Vagina (tissue), 2 donors: ENCODE data around the gene CARD11. TPM values are rescaled to one million over a fixed set of nuclear protein-coding genes. Genes with fewer than 3 reads are reported as not detected.

Experiments used
- DNase-seq, 2 donors: peaks; one replicate each; pipeline ENCODE4 v3.0.0-alpha.2; 2017; ENCODE audit errors: extremely low spot score in 2 of 2
- H3K27ac ChIP-seq: fragments of 200-600 bp; sonication (generic); one replicate; pipeline ENCODE4 v1.5.1; 2019
- H3K27me3 ChIP-seq: fragments of 200-600 bp; sonication (generic); one replicate; pipeline ENCODE4 v1.5.1; 2019
- H3K36me3 ChIP-seq, 2 donors: fragments of 200-600 bp; sonication (generic); one replicate each; pipeline ENCODE4 v1.5.1; 2017 to 2019
- H3K4me1 ChIP-seq: fragments of 200-600 bp; sonication (generic); one replicate; pipeline ENCODE4 v1.5.1; 2019
- H3K4me3 ChIP-seq, 2 donors: fragments of 200-600 bp; sonication (generic); 1 replicate in 1 of 2; 2 replicates in 1 of 2; pipeline ENCODE4 v1.5.1; 2016 to 2019
- H3K9me3 ChIP-seq: fragments of 200-600 bp; sonication (generic); one replicate; pipeline ENCODE4 v1.5.1; 2019
- CTCF ChIP-seq, 3 experiments: fragments of 450-650 bp in 2 of 3; fragments of 200-600 bp in 1 of 3; sonication (generic) in 1 of 3; IDR thresholded peaks; one replicate each; pipeline ENCODE4 v1.5.1; 2017 to 2019; ENCODE audit warnings: antibody characterized with exemption in 3 of 3, mild to moderate bottlenecking in 2 of 3, moderate library complexity in 2 of 3
- POLR2A ChIP-seq, 2 donors: fragments of 450-650 bp; IDR thresholded peaks; one replicate each; pipeline ENCODE4 v1.6.1; 2017; ENCODE audit warnings: antibody characterized with exemption in 2 of 2, mild to moderate bottlenecking in 2 of 2, moderate library complexity in 2 of 2
- POLR2AphosphoS5 ChIP-seq, 2 donors: sonication (generic); formaldehyde crosslinking; IDR thresholded peaks; one replicate each; pipeline ENCODE4 v1.9.0; 2017; ENCODE audit warnings: antibody characterized with exemption in 2 of 2, mild to moderate bottlenecking in 2 of 2, low read depth in 1 of 2; ENCODE audit not compliant: insufficient read depth in 1 of 2
- intact Hi-C: fragments of 100-400 bp; cut with DNase I; formaldehyde crosslinking; loops from one replicate; pipeline ENCODE4 v1.15.1; 2023
- total RNA-seq: library from RNA; depleted of rRNA; stranded (reverse); fragments of >200 nt; gene quantifications from one replicate; pipeline ENCODE4 v1.2.3, GENCODE V29; 2016

The CARD11 gene
- total RNA-seq, 1 donor from 2014 or later = 2.9 TPM

- Histone ChIP-seq H3K27me3 (no peaks in the 10 kb centered on the region), H3K4me1 (peaks cover 26% of the 10 kb centered on the region), H3K9me3 (no peaks in the 10 kb centered on the region), H3K36me3 (no peaks in the 10 kb centered on the region), H3K4me3 (no peak overlapping the region), H3K27ac (no peak overlapping the region)
- DNase-seq = no peak
- TF ChIP-seq POLR2A (IDR thresholded peaks at IDR 0.05) (no peak), POLR2AphosphoS5 (IDR thresholded peaks at IDR 0.05; ENCODE audit: insufficient read depth in 1 of 2, low read depth in 1 of 2) (no peak), CTCF (IDR thresholded peaks at IDR 0.05) (no peak)
- intact Hi-C loops = no loop called here
These were observed 88.4 kb downstream of the CARD11 start for GRCh38 chr7:2955269-2955668.

- Histone ChIP-seq H3K36me3 (no peaks in the 10 kb centered on the region), H3K9me3 (no peaks in the 10 kb centered on the region), H3K27me3 (no peaks in the 10 kb centered on the region), H3K4me3 (no peak overlapping the region), H3K4me1 (peaks cover 26% of the 10 kb centered on the region), H3K27ac (no peak overlapping the region)
- no peak for DNase-seq
- TF ChIP-seq CTCF (IDR thresholded peaks at IDR 0.05) (no peak), POLR2A (IDR thresholded peaks at IDR 0.05) (no peak), POLR2AphosphoS5 (IDR thresholded peaks at IDR 0.05; ENCODE audit: insufficient read depth in 1 of 2, low read depth in 1 of 2) (no peak)
- intact Hi-C loops = no loop called here
These were observed 89.2 kb downstream of the CARD11 start for GRCh38 chr7:2954433-2954853.

GRCh38 chr7:2953588-2954407, 89.9 kb downstream of the CARD11 start:
- no peak overlapping the region for H3K27ac ChIP-seq
- H3K36me3 ChIP-seq = no peaks in the 10 kb centered on the region
- intact Hi-C loops = no loop called here
- H3K4me3 ChIP-seq = no peak overlapping the region
- peaks cover 26% of the 10 kb centered on the region for H3K4me1 ChIP-seq
- no peaks in the 10 kb centered on the region for H3K9me3 ChIP-seq
- no peak for DNase-seq
- no peaks in the 10 kb centered on the region for H3K27me3 ChIP-seq
- TF ChIP-seq POLR2AphosphoS5 (IDR thresholded peaks at IDR 0.05; ENCODE audit: insufficient read depth in 1 of 2, low read depth in 1 of 2) = no peak
- TF ChIP-seq CTCF (IDR thresholded peaks at IDR 0.05) = no peak
- TF ChIP-seq POLR2A (IDR thresholded peaks at IDR 0.05) = no peak

GRCh38 chr7:2953099-2953498, 90.6 kb downstream of the CARD11 start:
- TF ChIP-seq POLR2A (IDR thresholded peaks at IDR 0.05) (no peak), POLR2AphosphoS5 (IDR thresholded peaks at IDR 0.05; ENCODE audit: insufficient read depth in 1 of 2, low read depth in 1 of 2) (no peak)
- Histone ChIP-seq H3K9me3 (no peaks in the 10 kb centered on the region), H3K4me1 (peaks cover 26% of the 10 kb centered on the region), H3K36me3 (no peaks in the 10 kb centered on the region), H3K4me3 (no peak overlapping the region), H3K27ac (no peak overlapping the region), H3K27me3 (no peaks in the 10 kb centered on the region)
- intact Hi-C loops = no loop called here
- no peak for DNase-seq

- Histone ChIP-seq H3K4me1 (peaks cover 24% of the 10 kb centered on the region), H3K36me3 (no peaks in the 10 kb centered on the region), H3K9me3 (no peaks in the 10 kb centered on the region), H3K27ac (no peak overlapping the region), H3K4me3 (no peak overlapping the region), H3K27me3 (no peaks in the 10 kb centered on the region)
- intact Hi-C loops = no loop called here
- no peak for TF ChIP-seq POLR2AphosphoS5 (IDR thresholded peaks at IDR 0.05; ENCODE audit: insufficient read depth in 1 of 2, low read depth in 1 of 2)
- no peak for TF ChIP-seq CTCF (IDR thresholded peaks at IDR 0.05)
- no peak for TF ChIP-seq POLR2A (IDR thresholded peaks at IDR 0.05)
- DNase-seq = no peak
These were observed 91.4 kb downstream of the CARD11 start for GRCh38 chr7:2952316-2952715.
